Esophagus (tissue), 2 donors: ENCODE data around the gene EXOC3L2. TPM values are rescaled to one million over a fixed set of nuclear protein-coding genes. Genes with fewer than 3 reads are reported as not detected.
A peak's percentile ranks its signal among the peaks of the same experiment; 100 is the strongest.

ENCODE experiments used
- H3K27ac ChIP-seq, 2 donors: one replicate each; pipeline ENCODE4 v1.5.1; 2013; ENCODE audit warnings: low read depth in 2 of 2, mild to moderate bottlenecking in 2 of 2, inconsistent platforms in 1 of 2, low read length in 1 of 2, moderate library complexity in 1 of 2
- H3K27me3 ChIP-seq, 2 donors: one replicate each; pipeline ENCODE4 v1.6.1; 2013; ENCODE audit warnings: low read length in 2 of 2, control low read depth in 1 of 2, mild to moderate bottlenecking in 1 of 2; ENCODE audit not compliant: insufficient read depth in 2 of 2, control insufficient read depth in 1 of 2
- H3K36me3 ChIP-seq, 2 donors: one replicate each; pipeline ENCODE4 v1.6.1; 2013; ENCODE audit warnings: low read length in 1 of 2; ENCODE audit not compliant: control insufficient read depth in 2 of 2, insufficient read depth in 2 of 2
- H3K4me1 ChIP-seq, 2 donors: one replicate each; pipeline ENCODE4 v1.6.1; 2013; ENCODE audit warnings: low read length in 1 of 2; ENCODE audit not compliant: control insufficient read depth in 2 of 2, insufficient read depth in 2 of 2
- H3K4me3 ChIP-seq, 2 donors: one replicate each; pipeline ENCODE4 v1.5.1; 2013; ENCODE audit warnings: low read length in 2 of 2, mild to moderate bottlenecking in 2 of 2, low read depth in 1 of 2, moderate library complexity in 1 of 2
- H3K9me3 ChIP-seq, 2 donors: one replicate each; pipeline ENCODE4 v1.6.1; 2013; ENCODE audit warnings: mild to moderate bottlenecking in 2 of 2, low read depth in 1 of 2, low read length in 1 of 2, moderate library complexity in 1 of 2; ENCODE audit not compliant: control insufficient read depth in 2 of 2, insufficient read depth in 1 of 2
- WGBS, 2 donors: extraction: QIAGEN DNeasy Blood & Tissue Kit; methylation state at CpG; one replicate each; pipeline ENCODE4 v1.1.7; 2013; 5-methylcytosine and 5-hydroxymethylcytosine counted together
- polyA plus RNA-seq, 2 donors: library from polyadenylated mRNA; stranded (reverse); fragments of 200-250 nt; gene quantifications; one replicate each; pipeline ENCODE4 v1.2.3, GENCODE V29; 2013
- donor health status: healthy with polysubstance abuse.
- donor health status: Bipolar disorder and iron deficiency.

The EXOC3L2 gene
- polyA plus RNA-seq, 2 donors: 1.3 to 1.5 TPM

- Histone ChIP-seq H3K27ac (peak overlapping the region; percentile 34 to 68), H3K36me3 (peaks cover 0 to 4% of the 10 kb centered on the region in 2 donors), H3K9me3 (no peaks in the 10 kb centered on the region), H3K4me1 (peaks cover 0 to 11% of the 10 kb centered on the region in 2 donors), H3K27me3 (no peaks in the 10 kb centered on the region), H3K4me3 (peak overlapping the region; percentile 21 to 64)
- 28 to 32% methylated on average over 14 of the region's 14 CpGs for WGBS, 2 donors
These were observed 5.1 kb upstream of the EXOC3L2 start for GRCh38 chr19:45250216-45250831.

DNA sequence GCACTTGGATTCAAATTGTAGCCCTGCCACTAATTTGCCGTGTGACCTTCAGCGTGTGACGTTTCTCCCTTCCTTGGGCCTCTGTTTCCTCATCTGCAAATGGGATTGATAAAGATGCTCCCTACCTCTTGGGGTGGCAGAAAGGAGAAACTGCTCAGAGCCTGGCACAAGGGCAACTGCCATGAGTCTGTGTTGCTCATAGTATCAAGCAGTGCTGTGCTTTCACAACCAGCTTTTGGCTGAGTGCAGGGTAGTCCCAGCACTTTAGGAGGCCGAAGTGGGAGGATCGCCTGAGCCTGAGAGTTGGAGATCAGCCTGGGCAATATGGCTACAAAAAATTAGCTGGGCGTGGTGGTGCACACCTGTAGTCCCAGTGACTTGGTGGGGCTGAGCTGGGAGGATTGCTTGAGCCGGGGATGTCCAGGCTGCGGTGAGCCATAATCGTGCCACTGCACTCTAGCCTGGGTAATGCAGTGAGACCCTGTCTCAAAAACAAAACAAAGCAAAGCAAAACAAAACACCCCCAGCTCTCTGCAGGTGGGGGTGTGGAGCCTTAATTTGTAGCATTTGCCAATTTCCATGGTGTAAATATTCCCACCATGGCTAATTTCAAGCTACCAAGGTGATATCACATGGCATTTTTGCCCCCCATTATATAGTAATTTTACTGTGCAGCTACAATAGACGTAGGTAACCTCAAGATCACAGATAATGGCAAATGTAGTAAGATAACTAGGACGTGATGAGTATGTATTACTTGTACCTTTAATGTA, 4.2 kb upstream of the EXOC3L2 start:
- Histone ChIP-seq H3K4me1 (peaks cover 0 to 11% of the 10 kb centered on the region in 2 donors), H3K27ac (no peak overlapping the region), H3K27me3 (no peaks in the 10 kb centered on the region), H3K9me3 (no peaks in the 10 kb centered on the region), H3K36me3 (peaks cover 0 to 4% of the 10 kb centered on the region in 2 donors), H3K4me3 (no peak overlapping the region)
- 62 to 65% methylated on average over 11 of the region's 11 CpGs for WGBS, 2 donors

- no peak overlapping the region for H3K4me3 ChIP-seq
- H3K36me3 ChIP-seq: no peaks in the 10 kb centered on the region
- no peaks in the 10 kb centered on the region for H3K27me3 ChIP-seq
- H3K27ac ChIP-seq: no peak overlapping the region
- H3K4me1 ChIP-seq: no peaks in the 10 kb centered on the region
- WGBS, 2 donors: 94 to 96% methylated on average over 8 of the region's 8 CpGs
- H3K9me3 ChIP-seq: no peaks in the 10 kb centered on the region
These were observed 1.9 kb upstream of the EXOC3L2 start for GRCh38 chr19:45247136-45247535.

- peak overlapping the region in 1 of 2 donors; percentile 37 for H3K27ac ChIP-seq
These were observed 619 bp upstream of the EXOC3L2 start for GRCh38 chr19:45245826-45246225.

DNA sequence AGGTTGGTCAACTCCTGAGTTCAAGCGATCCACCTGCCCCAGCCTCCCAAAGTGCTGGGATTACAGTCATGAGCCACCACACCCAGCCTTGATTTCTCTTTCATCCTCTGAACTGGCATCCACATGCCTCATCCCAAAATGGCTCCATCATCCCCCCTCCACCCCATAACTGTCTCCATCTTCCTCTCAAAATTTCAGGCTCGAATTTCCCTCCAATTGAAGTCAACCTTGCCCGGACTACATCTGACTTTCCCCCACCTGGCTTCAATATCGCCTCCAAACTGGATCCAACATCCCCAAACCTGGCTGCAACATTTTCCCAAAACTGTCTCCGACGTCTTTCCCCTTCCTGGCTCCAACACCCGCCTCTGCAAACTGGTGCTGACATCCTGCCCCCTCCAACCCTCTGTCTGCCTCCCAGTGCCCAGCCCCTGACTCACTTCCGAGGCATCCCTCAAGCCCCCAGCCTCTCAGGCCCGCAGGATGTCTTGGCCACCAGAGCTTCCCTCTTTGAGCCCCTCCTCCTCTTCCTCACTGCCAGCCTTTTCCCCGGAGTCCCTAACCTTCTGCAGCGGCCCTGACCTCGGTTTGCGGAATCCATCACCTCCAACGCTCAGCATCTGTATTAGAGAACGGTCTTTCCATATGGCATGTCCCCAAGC, 943 bp downstream of the EXOC3L2 start:
- no peaks in the 10 kb centered on the region for H3K27me3 ChIP-seq
- WGBS, 2 donors: 60 to 69% methylated on average over 15 of the region's 15 CpGs
- H3K9me3 ChIP-seq: no peaks in the 10 kb centered on the region
- no peaks in the 10 kb centered on the region for H3K36me3 ChIP-seq
- H3K27ac ChIP-seq: no peak overlapping the region
- no peak overlapping the region for H3K4me3 ChIP-seq
- H3K4me1 ChIP-seq: no peaks in the 10 kb centered on the region

More at GRCh38 chr19:45245826-45246225, 619 bp upstream of the EXOC3L2 start:
- H3K4me1 ChIP-seq: no peaks in the 10 kb centered on the region
- WGBS, 2 donors: 49 to 64% methylated on average over 4 of the region's 4 CpGs
- H3K4me3 ChIP-seq: no peak overlapping the region
- no peaks in the 10 kb centered on the region for H3K36me3 ChIP-seq
- H3K27me3 ChIP-seq: no peaks in the 10 kb centered on the region
- H3K9me3 ChIP-seq: no peaks in the 10 kb centered on the region

DNA sequence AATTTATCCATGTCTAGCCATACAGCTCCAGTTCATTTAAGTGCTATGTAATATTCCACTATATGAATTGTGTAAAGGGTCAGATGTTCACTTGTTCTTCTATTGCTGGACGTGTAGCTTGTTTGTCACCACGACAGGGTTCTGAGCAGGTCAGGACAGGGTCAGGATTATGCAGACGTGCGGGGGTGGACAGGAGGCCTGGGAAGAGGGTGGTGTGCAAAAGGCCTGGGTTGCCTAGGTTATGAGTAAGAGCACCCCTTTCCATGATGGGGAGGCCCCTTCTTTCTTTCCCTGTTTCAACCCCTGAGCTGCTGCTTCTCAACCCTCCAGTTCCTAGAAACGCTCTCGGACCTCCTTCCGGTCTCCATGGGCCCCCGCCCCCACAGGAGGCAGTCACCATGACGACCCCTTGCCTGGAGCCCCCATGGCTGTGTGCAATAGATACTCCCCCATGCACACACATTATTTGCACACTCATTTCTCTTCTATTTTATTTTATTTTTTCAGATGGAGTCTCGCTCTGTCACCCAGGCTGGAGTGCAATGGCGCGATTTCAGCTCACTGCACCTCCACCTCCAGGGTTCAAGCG, 2.0 kb downstream of the EXOC3L2 start:
- 73 to 78% methylated on average over 13 of the region's 13 CpGs for WGBS, 2 donors
- H3K4me3 ChIP-seq: no peak overlapping the region
- no peaks in the 10 kb centered on the region for H3K4me1 ChIP-seq
- no peaks in the 10 kb centered on the region for H3K9me3 ChIP-seq
- H3K27ac ChIP-seq: no peak overlapping the region
- H3K27me3 ChIP-seq: no peaks in the 10 kb centered on the region
- H3K36me3 ChIP-seq: no peaks in the 10 kb centered on the region

DNA sequence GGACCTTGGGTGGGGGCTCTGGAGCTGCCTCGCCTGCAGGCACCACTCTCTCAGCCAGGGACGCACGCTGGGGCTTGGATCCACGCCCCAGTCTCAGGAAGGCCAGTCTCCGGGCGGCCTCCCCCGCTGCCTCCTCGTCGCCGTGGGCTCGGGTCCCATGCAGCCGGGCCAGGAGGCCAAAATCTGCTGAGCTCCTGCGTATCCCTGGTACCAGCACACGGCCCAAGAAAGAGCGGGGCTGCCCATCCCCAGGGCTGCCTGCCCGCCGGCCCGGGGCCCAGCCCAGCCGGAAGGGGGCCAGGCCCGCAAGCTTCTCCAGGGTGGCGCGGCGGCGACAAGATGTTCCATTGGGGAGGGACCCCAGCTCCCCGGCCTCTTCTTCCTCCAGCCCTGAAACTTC, 6.7 kb downstream of the EXOC3L2 start:
- H3K4me3 ChIP-seq: no peak overlapping the region
- no peak overlapping the region for H3K27ac ChIP-seq
- no peaks in the 10 kb centered on the region for H3K4me1 ChIP-seq
- no peaks in the 10 kb centered on the region for H3K9me3 ChIP-seq
- no peaks in the 10 kb centered on the region for H3K27me3 ChIP-seq
- H3K36me3 ChIP-seq: no peaks in the 10 kb centered on the region
- WGBS, 2 donors: 81 to 82% methylated on average over 18 to 25 of the region's 25 CpGs

GRCh38 chr19:45235485-45235884, 9.7 kb downstream of the EXOC3L2 start:
- Histone ChIP-seq H3K36me3 (no peaks in the 10 kb centered on the region), H3K9me3 (no peaks in the 10 kb centered on the region), H3K27me3 (no peaks in the 10 kb centered on the region), H3K4me1 (no peaks in the 10 kb centered on the region), H3K4me3 (no peak overlapping the region), H3K27ac (no peak overlapping the region)
- 31 to 41% methylated on average over 8 of the region's 8 CpGs for WGBS, 2 donors

GRCh38 chr19:45234089-45234869, 10.9 kb downstream of the EXOC3L2 start:
- H3K36me3 ChIP-seq: no peaks in the 10 kb centered on the region
- H3K9me3 ChIP-seq: no peaks in the 10 kb centered on the region
- H3K27ac ChIP-seq: no peak overlapping the region
- H3K27me3 ChIP-seq: no peaks in the 10 kb centered on the region
- no peaks in the 10 kb centered on the region for H3K4me1 ChIP-seq
- H3K4me3 ChIP-seq: no peak overlapping the region
- WGBS, 2 donors: 36 to 38% methylated on average over 71 to 93 of the region's 93 CpGs
